Measurements from ENCODE around the gene RSAD2.

GRCh38 chr2:6937157-6937556, 59.6 kb downstream of the RSAD2 start:
- TF ChIP-seq, protein P1, sequence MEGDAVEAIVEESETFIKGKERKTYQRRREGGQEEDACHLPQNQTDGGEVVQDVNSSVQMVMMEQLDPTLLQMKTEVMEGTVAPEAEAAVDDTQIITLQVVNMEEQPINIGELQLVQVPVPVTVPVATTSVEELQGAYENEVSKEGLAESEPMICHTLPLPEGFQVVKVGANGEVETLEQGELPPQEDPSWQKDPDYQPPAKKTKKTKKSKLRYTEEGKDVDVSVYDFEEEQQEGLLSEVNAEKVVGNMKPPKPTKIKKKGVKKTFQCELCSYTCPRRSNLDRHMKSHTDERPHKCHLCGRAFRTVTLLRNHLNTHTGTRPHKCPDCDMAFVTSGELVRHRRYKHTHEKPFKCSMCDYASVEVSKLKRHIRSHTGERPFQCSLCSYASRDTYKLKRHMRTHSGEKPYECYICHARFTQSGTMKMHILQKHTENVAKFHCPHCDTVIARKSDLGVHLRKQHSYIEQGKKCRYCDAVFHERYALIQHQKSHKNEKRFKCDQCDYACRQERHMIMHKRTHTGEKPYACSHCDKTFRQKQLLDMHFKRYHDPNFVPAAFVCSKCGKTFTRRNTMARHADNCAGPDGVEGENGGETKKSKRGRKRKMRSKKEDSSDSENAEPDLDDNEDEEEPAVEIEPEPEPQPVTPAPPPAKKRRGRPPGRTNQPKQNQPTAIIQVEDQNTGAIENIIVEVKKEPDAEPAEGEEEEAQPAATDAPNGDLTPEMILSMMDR (tag by site-specific recombination; IDR thresholded peaks at IDR 0.05): no peak
- TF ChIP-seq ZNF670 (tag by site-specific recombination; IDR thresholded peaks at IDR 0.05; ENCODE audit: low read depth) (no peak), SP2 (tag by site-specific recombination; IDR thresholded peaks at IDR 0.05) (no peak), ZNF658 (tag by site-specific recombination; IDR thresholded peaks at IDR 0.05) (no peak), ZNF561 (tag by site-specific recombination; IDR thresholded peaks at IDR 0.05; ENCODE audit: borderline replicate concordance) (no peak), ZNF621 (tag by site-specific recombination; IDR thresholded peaks at IDR 0.05) (no peak), KLF9 (tag by site-specific recombination; IDR thresholded peaks at IDR 0.05; ENCODE audit: low read depth) (no peak), ZNF529 (tag by site-specific recombination; IDR thresholded peaks at IDR 0.05; ENCODE audit: insufficient replicate concordance) (no peak), ZNF335 (tag by site-specific recombination; conservative IDR thresholded peaks at IDR 0.05) (no peak)
- TF ChIP-seq, protein P2, sequence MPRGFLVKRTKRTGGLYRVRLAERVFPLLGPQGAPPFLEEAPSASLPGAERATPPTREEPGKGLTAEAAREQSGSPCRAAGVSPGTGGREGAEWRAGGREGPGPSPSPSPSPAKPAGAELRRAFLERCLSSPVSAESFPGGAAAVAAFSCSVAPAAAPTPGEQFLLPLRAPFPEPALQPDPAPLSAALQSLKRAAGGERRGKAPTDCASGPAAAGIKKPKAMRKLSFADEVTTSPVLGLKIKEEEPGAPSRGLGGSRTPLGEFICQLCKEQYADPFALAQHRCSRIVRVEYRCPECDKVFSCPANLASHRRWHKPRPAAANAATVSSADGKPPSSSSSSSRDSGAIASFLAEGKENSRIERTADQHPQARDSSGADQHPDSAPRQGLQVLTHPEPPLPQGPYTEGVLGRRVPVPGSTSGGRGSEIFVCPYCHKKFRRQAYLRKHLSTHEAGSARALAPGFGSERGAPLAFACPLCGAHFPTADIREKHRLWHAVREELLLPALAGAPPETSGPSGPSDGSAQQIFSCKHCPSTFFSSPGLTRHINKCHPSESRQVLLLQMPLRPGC (tag by site-specific recombination; IDR thresholded peaks at IDR 0.05): no peak
- TF ChIP-seq, protein P3, sequence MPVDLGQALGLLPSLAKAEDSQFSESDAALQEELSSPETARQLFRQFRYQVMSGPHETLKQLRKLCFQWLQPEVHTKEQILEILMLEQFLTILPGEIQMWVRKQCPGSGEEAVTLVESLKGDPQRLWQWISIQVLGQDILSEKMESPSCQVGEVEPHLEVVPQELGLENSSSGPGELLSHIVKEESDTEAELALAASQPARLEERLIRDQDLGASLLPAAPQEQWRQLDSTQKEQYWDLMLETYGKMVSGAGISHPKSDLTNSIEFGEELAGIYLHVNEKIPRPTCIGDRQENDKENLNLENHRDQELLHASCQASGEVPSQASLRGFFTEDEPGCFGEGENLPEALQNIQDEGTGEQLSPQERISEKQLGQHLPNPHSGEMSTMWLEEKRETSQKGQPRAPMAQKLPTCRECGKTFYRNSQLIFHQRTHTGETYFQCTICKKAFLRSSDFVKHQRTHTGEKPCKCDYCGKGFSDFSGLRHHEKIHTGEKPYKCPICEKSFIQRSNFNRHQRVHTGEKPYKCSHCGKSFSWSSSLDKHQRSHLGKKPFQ (tag by site-specific recombination; IDR thresholded peaks at IDR 0.05): no peak
- TF ChIP-seq, protein P4, sequence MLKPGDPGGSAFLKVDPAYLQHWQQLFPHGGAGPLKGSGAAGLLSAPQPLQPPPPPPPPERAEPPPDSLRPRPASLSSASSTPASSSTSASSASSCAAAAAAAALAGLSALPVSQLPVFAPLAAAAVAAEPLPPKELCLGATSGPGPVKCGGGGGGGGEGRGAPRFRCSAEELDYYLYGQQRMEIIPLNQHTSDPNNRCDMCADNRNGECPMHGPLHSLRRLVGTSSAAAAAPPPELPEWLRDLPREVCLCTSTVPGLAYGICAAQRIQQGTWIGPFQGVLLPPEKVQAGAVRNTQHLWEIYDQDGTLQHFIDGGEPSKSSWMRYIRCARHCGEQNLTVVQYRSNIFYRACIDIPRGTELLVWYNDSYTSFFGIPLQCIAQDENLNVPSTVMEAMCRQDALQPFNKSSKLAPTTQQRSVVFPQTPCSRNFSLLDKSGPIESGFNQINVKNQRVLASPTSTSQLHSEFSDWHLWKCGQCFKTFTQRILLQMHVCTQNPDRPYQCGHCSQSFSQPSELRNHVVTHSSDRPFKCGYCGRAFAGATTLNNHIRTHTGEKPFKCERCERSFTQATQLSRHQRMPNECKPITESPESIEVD (tag by site-specific recombination; IDR thresholded peaks at IDR 0.05): no peak
